Esophagus squamous epithelium (tissue), 4 donors: ENCODE results near the gene ASIC2.

ENCODE experiments used
- CTCF ChIP-seq, 6 experiments: fragments of 450-650 bp in 4 of 6; fragments of 200-600 bp in 2 of 6; sonication (generic) in 2 of 6; IDR thresholded peaks; one replicate each; pipeline ENCODE4 v1.5.1; 2016 to 2019; ENCODE audit warnings: antibody characterized with exemption in 6 of 6, mild to moderate bottlenecking in 4 of 6, moderate library complexity in 4 of 6
- POLR2A ChIP-seq, 4 donors: fragments of 450-650 bp; IDR thresholded peaks; one replicate each; pipeline ENCODE4 v1.6.1; 2017; ENCODE audit warnings: antibody characterized with exemption in 4 of 4, mild to moderate bottlenecking in 4 of 4, moderate library complexity in 3 of 4

- TF ChIP-seq CTCF (IDR thresholded peaks at IDR 0.05) (no peak), POLR2A (IDR thresholded peaks at IDR 0.05) (no peak)
These were observed 65.2 kb downstream of the ASIC2 start for GRCh38 chr17:33227911-33228310.
